H1 (cell line): ENCODE results near the gene IL2RA. TPM values are rescaled to one million over a fixed set of nuclear protein-coding genes. Genes with fewer than 3 reads are reported as not detected.
"Not testable (repeated sequence)": the region's sequence is repeated elsewhere in the genome, so short reads cannot be mapped to it uniquely, and the experiment has no call there.

Source experiments
- CTCF ChIA-PET: fragments of 300-600 bp; sonication (Branson Sonifier 250); formaldehyde crosslinking; loops from one replicate; lab custom pipeline; 2021; ENCODE audit not compliant: partially characterized antibody; lab: Charles Lee
- POLR2A ChIA-PET: fragments of 300-600 bp; sonication (Branson Sonifier 250); formaldehyde crosslinking; loops from one replicate; lab custom pipeline; 2021; ENCODE audit warnings: inconsistent platforms; ENCODE audit not compliant: partially characterized antibody; lab: Charles Lee
- DNase-seq, 2 experiments: peaks; one replicate each; pipeline versions ENCODE4 v3.0.0 to v3.0.0-alpha.2; 2010 to 2022; ENCODE audit warnings: low spot score in 2 of 2, low read depth in 1 of 2, mixed read lengths in 1 of 2
- FAIRE-seq: peaks from 2 replicates; lab custom pipeline; 2011; peaks lifted over from hg19 to GRCh38; lab: Jason Lieb, UNC
- H2AFZ ChIP-seq: 2 replicates; pipeline ENCODE4 v1.8.1; 2012; ENCODE audit warnings: low read length, inconsistent platforms
- H2AK5ac ChIP-seq: 2 replicates; pipeline ENCODE4 v1.6.1; 2013; ENCODE audit warnings: low read depth, low read length
- H2BK120ac ChIP-seq: replicated peaks from 2 replicates; pipeline ENCODE3; 2013; ENCODE audit warnings: low read depth, low read length, inconsistent platforms
- H2BK12ac ChIP-seq: 2 replicates; pipeline ENCODE4 v1.6.1; 2013; ENCODE audit warnings: low read depth, low read length
- H2BK15ac ChIP-seq: 2 replicates; pipeline ENCODE4 v1.6.1; 2013; ENCODE audit warnings: low read length
- H2BK20ac ChIP-seq: 2 replicates; pipeline ENCODE4 v1.6.1; 2013; ENCODE audit warnings: low read length
- H2BK5ac ChIP-seq: 2 replicates; pipeline ENCODE4 v1.6.1; 2013; ENCODE audit warnings: low read depth, low read length
- H3K14ac ChIP-seq: 2 replicates; pipeline ENCODE4 v1.6.1; 2013; ENCODE audit warnings: inconsistent platforms; ENCODE audit not compliant: insufficient read length
- H3K18ac ChIP-seq: 2 replicates; pipeline ENCODE4 v1.6.1; 2013; ENCODE audit warnings: low read length; ENCODE audit errors: extremely low read depth
- H3K23ac ChIP-seq: 2 replicates; pipeline ENCODE4 v1.6.1; 2013; ENCODE audit warnings: inconsistent platforms; ENCODE audit not compliant: insufficient read length
- H3K23me2 ChIP-seq: 2 replicates; pipeline ENCODE4 v1.6.1; 2013; ENCODE audit warnings: low read depth, low read length
- H3K27ac ChIP-seq: 2 replicates; pipeline ENCODE4 v1.6.1; 2011; ENCODE audit warnings: low read depth, low read length, inconsistent platforms
- H3K27me3 ChIP-seq, 4 experiments: replicated peaks in 1 of 4; 1 replicate in 1 of 4; 2 replicates in 3 of 4; pipeline versions ENCODE4 v1.6.1 to v1.8.1; 2011 to 2013; ENCODE audit warnings: low read length in 3 of 4, mild to moderate bottlenecking in 3 of 4, inconsistent platforms in 2 of 4, mixed read lengths in 2 of 4, moderate library complexity in 1 of 4; ENCODE audit not compliant: control insufficient read depth in 3 of 4, insufficient read depth in 3 of 4; ENCODE audit errors: extremely low read depth in 1 of 4
- H3K36me3 ChIP-seq, 4 experiments: 2 replicates each; pipeline versions ENCODE4 v1.6.1 to v1.8.1; 2011 to 2013; ENCODE audit warnings: mild to moderate bottlenecking in 4 of 4, low read length in 3 of 4, moderate library complexity in 2 of 4, control low read depth in 1 of 4, inconsistent platforms in 1 of 4; ENCODE audit not compliant: insufficient read depth in 4 of 4, control insufficient read depth in 2 of 4
- H3K4ac ChIP-seq: replicated peaks from 2 replicates; pipeline ENCODE3; 2013; ENCODE audit warnings: low read length, low read depth, mixed read lengths, inconsistent platforms; ENCODE audit not compliant: insufficient read length
- H3K4me1 ChIP-seq, 4 experiments: replicated peaks in 1 of 4; 1 replicate in 1 of 4; 2 replicates in 3 of 4; pipeline versions ENCODE4 v1.6.1 to v1.8.1; 2011 to 2013; ENCODE audit warnings: low read length in 3 of 4, inconsistent platforms in 2 of 4, mixed read lengths in 1 of 4; ENCODE audit not compliant: insufficient read depth in 4 of 4, control insufficient read depth in 3 of 4
- H3K4me2 ChIP-seq, 2 experiments: 2 replicates each; pipeline versions ENCODE4 v1.6.1 to v1.8.1; 2011 to 2013; ENCODE audit warnings: low read depth in 2 of 2, low read length in 2 of 2, control low read depth in 1 of 2, inconsistent platforms in 1 of 2, mild to moderate bottlenecking in 1 of 2; ENCODE audit not compliant: insufficient read depth in 1 of 2
- H3K4me3 ChIP-seq, 4 experiments: fragments of 200-600, 300-600 bp in 1 of 4; sonication (generic), shearing (Covaris generic), sonication (Bioruptor Twin) in 1 of 4; 2 replicates each; pipeline versions ENCODE4 v1.5.1 to v1.8.1; 2011 to 2016; ENCODE audit warnings: low read length in 4 of 4, low read depth in 3 of 4, control low read depth in 2 of 4, inconsistent platforms in 2 of 4, mild to moderate bottlenecking in 2 of 4, mixed read lengths in 1 of 4, moderate library complexity in 1 of 4; ENCODE audit not compliant: insufficient read depth in 2 of 4; ENCODE audit errors: extremely low read depth in 1 of 4
- H3K56ac ChIP-seq: replicated peaks from 2 replicates; pipeline ENCODE3; 2013; ENCODE audit warnings: low read depth, mild to moderate bottlenecking, mixed read lengths, low read length, inconsistent platforms; ENCODE audit not compliant: insufficient read length
- H3K79me1 ChIP-seq: 2 replicates; pipeline ENCODE4 v1.6.1; 2013; ENCODE audit warnings: low read depth, low read length, control low read depth
- H3K79me2 ChIP-seq, 2 experiments: 2 replicates each; pipeline versions ENCODE4 v1.6.1 to v1.8.1; 2012 to 2013; ENCODE audit warnings: low read length in 2 of 2, mild to moderate bottlenecking in 2 of 2, inconsistent platforms in 1 of 2; ENCODE audit not compliant: insufficient read depth in 2 of 2, control insufficient read depth in 1 of 2
- H3K9ac ChIP-seq, 4 experiments: replicated peaks in 1 of 4; 1 replicate in 1 of 4; 2 replicates in 3 of 4; pipeline versions ENCODE4 v1.6.1 to v1.8.1; 2011 to 2013; ENCODE audit warnings: low read depth in 3 of 4, low read length in 3 of 4, control low read depth in 2 of 4, mild to moderate bottlenecking in 2 of 4, moderate library complexity in 2 of 4, inconsistent platforms in 1 of 4; ENCODE audit errors: extremely low read depth in 1 of 4
- H3K9me3 ChIP-seq, 2 experiments: 2 replicates each; pipeline versions ENCODE4 v1.6.1 to v1.8.1; 2012 to 2013; ENCODE audit warnings: mild to moderate bottlenecking in 2 of 2, moderate library complexity in 2 of 2, control low read depth in 1 of 2, inconsistent platforms in 1 of 2, low read depth in 1 of 2, low read length in 1 of 2, mixed read lengths in 1 of 2; ENCODE audit not compliant: insufficient read depth in 2 of 2
- H4K20me1 ChIP-seq, 2 experiments: replicated peaks in 1 of 2; 2 replicates each; pipeline versions ENCODE3 to v1.8.1; 2011 to 2013; ENCODE audit warnings: inconsistent platforms in 2 of 2, low read length in 2 of 2, mild to moderate bottlenecking in 1 of 2; ENCODE audit not compliant: insufficient read depth in 2 of 2, control insufficient read depth in 1 of 2
- H4K5ac ChIP-seq: 2 replicates; pipeline ENCODE4 v1.6.1; 2013; ENCODE audit warnings: low read length, low read depth, mixed read lengths, inconsistent platforms; ENCODE audit not compliant: insufficient read length
- H4K8ac ChIP-seq: 2 replicates; pipeline ENCODE4 v1.8.0; 2013; ENCODE audit warnings: mild to moderate bottlenecking, moderate library complexity, low read length, inconsistent platforms; ENCODE audit not compliant: insufficient read depth; ENCODE audit errors: extremely low read depth
- H4K91ac ChIP-seq: replicated peaks from 2 replicates; pipeline ENCODE3; 2013; ENCODE audit warnings: low read length, mixed read lengths, inconsistent platforms; ENCODE audit not compliant: insufficient read length
- WGBS, 2 experiments: shearing (Covaris generic) in 1 of 2; methylation state at CpG; one replicate each; pipeline versions ENCODE4 v1.1.6 to v1.1.7; 2013 to 2015; ENCODE audit warnings: low lambda C conversion rate in 2 of 2, mixed read lengths in 2 of 2, inconsistent platforms in 1 of 2, low coverage in 1 of 2, missing lambda C conversion rate in 1 of 2; ENCODE audit not compliant: insufficient replicate concordance in 2 of 2, insufficient coverage in 1 of 2, insufficient read length in 1 of 2; ENCODE audit errors: extremely low coverage in 1 of 2, missing lambda C conversion rate in 1 of 2; 5-methylcytosine and 5-hydroxymethylcytosine counted together
- polyA plus RNA-seq, 7 experiments: library from polyadenylated mRNA; depleted of rRNA in 3 of 7; stranded (reverse) in 5 of 7; unstranded in 2 of 7; fragments of >200 nt in 5 of 7; fragments of 200-250 nt in 2 of 7; gene quantifications; 1 replicate in 5 of 7; 2 replicates in 1 of 7; 4 replicates in 1 of 7; pipeline versions ENCODE4 v1.2.1 to v1.2.3, GENCODE V29; 2011 to 2013; ENCODE audit warnings: missing spikeins in 2 of 7, mixed read lengths in 2 of 7
- total RNA-seq: library from RNA; stranded (reverse); fragmentation: NEBNext Ultra II Directional; extraction: Animal tissue kit (Norgen Biotek cat#: 25700); gene quantifications from 2 replicates; pipeline ENCODE4 v1.2.1, GENCODE V29; 2021

IL2RA gene
- total and polyA plus RNA-seq, 2 of the 8 experiments (the other 6 are each of a cell fraction or from before 2014, with no cell fraction given): not detected

GRCh38 chr10:5962358-5962940 lies 99.7 kb downstream of the IL2RA start:
- H4K5ac ChIP-seq, H3K23me2 ChIP-seq, H2AK5ac ChIP-seq, H3K14ac ChIP-seq, H3K79me2 ChIP-seq, H4K20me1 ChIP-seq, H3K9ac ChIP-seq, H3K9me3 ChIP-seq, H3K27me3 ChIP-seq, H3K27ac ChIP-seq, H2BK12ac ChIP-seq, H4K8ac ChIP-seq, H3K4me2 ChIP-seq, H2BK120ac ChIP-seq, FAIRE-seq, H2BK5ac ChIP-seq, H3K36me3 ChIP-seq, H2AFZ ChIP-seq, H2BK15ac ChIP-seq, H2BK20ac ChIP-seq, H3K4me3 ChIP-seq, H3K79me1 ChIP-seq, H3K23ac ChIP-seq, H3K56ac ChIP-seq, H3K4me1 ChIP-seq, H3K18ac ChIP-seq, H4K91ac ChIP-seq, H3K4ac ChIP-seq, DNase-seq, POLR2A ChIA-PET: not testable (repeated sequence)
- WGBS, 2 experiments: 87% methylated on average over 10 of the region's 10 CpGs; no CpG with 5 or more reads in 1 of the 2 experiments
- CTCF ChIA-PET: interaction anchor here (1.4 kb wide), 1 partner anchor 12 kb away, joined by 3 read pairs; no protein-coding TSS in a partner anchor
